CD4-positive, alpha-beta T cell (primary cell): ENCODE measurements around the gene GOLGA6L10. TPM values are rescaled to one million over a fixed set of nuclear protein-coding genes. Genes with fewer than 3 reads are reported as not detected.
"Not testable (repeated sequence)": the region's sequence is repeated elsewhere in the genome, so short reads cannot be mapped to it uniquely, and the experiment has no call there.

Experiments
- ATAC-seq: fragments of 200-7000 bp; cut with Tn5 transposase; one replicate; pipeline ENCODE4 v1.10.0; 2022; ENCODE audit warnings: mild to moderate bottlenecking; ENCODE audit not compliant: poor library complexity
- CTCF ChIA-PET: fragments of 350-600 bp; sonication (Branson Sonifier 250); formaldehyde crosslinking; loops from one replicate; lab custom pipeline; 2021; ENCODE audit warnings: antibody characterized with exemption, inconsistent platforms; lab: Charles Lee
- POLR2A ChIA-PET: fragments of 350-600 bp; sonication (Branson Sonifier 250); formaldehyde crosslinking; loops from one replicate; lab custom pipeline; 2021; ENCODE audit warnings: antibody characterized with exemption, inconsistent platforms; lab: Charles Lee
- DNase-seq, 14 experiments: peaks; one replicate each; pipeline ENCODE4 v3.0.0-alpha.2; 2013 to 2020; ENCODE audit warnings: mixed read lengths in 2 of 14
- H3K27ac ChIP-seq, 2 donors: one replicate each; pipeline versions ENCODE4 v1.5.1 to v1.7.0; 2013; ENCODE audit warnings: low read length in 2 of 2, low read depth in 1 of 2, mild to moderate bottlenecking in 1 of 2
- H3K27me3 ChIP-seq, 2 experiments: 1 replicate in 1 of 2; 2 replicates in 1 of 2; pipeline versions ENCODE4 v1.6.1 to v1.7.0; 2013; ENCODE audit warnings: low read length in 2 of 2, control low read depth in 1 of 2, mild to moderate bottlenecking in 1 of 2, moderate library complexity in 1 of 2; ENCODE audit not compliant: insufficient read depth in 2 of 2, control insufficient read depth in 1 of 2
- H3K36me3 ChIP-seq: one replicate; pipeline ENCODE4 v1.6.1; 2013; ENCODE audit warnings: low read length, control low read depth; ENCODE audit not compliant: insufficient read depth
- H3K4me1 ChIP-seq: one replicate; pipeline ENCODE4 v1.6.1; 2013; ENCODE audit warnings: low read length, control low read depth; ENCODE audit not compliant: insufficient read depth
- H3K4me3 ChIP-seq: one replicate; pipeline ENCODE4 v1.5.1; 2013; ENCODE audit warnings: mild to moderate bottlenecking, low read length, moderate library complexity
- H3K9me3 ChIP-seq, 2 experiments: 1 replicate in 1 of 2; 2 replicates in 1 of 2; pipeline versions ENCODE4 v1.6.1 to v1.7.0; 2013; ENCODE audit warnings: low read length in 2 of 2, mild to moderate bottlenecking in 2 of 2, control low read depth in 1 of 2, moderate library complexity in 1 of 2; ENCODE audit not compliant: control insufficient read depth in 1 of 2, insufficient read depth in 1 of 2
- H3K27ac Mint-ChIP-seq: one replicate; pipeline ENCODE4 v1.8.0; 2020; ENCODE audit warnings: mixed read lengths
- H3K27me3 Mint-ChIP-seq: one replicate; pipeline ENCODE4 v1.8.0; 2021; ENCODE audit warnings: mixed read lengths
- H3K36me3 Mint-ChIP-seq: one replicate; pipeline ENCODE4 v1.8.0; 2021; ENCODE audit warnings: low read depth, mixed read lengths
- H3K4me1 Mint-ChIP-seq: one replicate; pipeline ENCODE4 v1.8.0; 2021; ENCODE audit warnings: low read depth, mixed read lengths
- H3K4me3 Mint-ChIP-seq: one replicate; pipeline ENCODE4 v1.8.0; 2020; ENCODE audit warnings: mild to moderate bottlenecking, mixed read lengths
- H3K9me3 Mint-ChIP-seq: one replicate; pipeline ENCODE4 v1.8.0; 2020; ENCODE audit warnings: mixed read lengths
- intact Hi-C, 2 experiments: fragments of 100-400 bp; cut with DNase I in 1 of 2; cut with micrococcal nuclease in 1 of 2; formaldehyde crosslinking; loops; one replicate each; pipeline versions ENCODE4 v1.15.1 to v1.9.0; 2023 to 2025; cut with DNase I, micrococcal nuclease
- total RNA-seq, 174 experiments: library from RNA in 2 of 174; stranded (reverse) in 2 of 174; gene quantifications; one replicate each; pipeline ENCODE4 v1.2.3 and lab custom pipeline; 2021 to 2026

Gene GOLGA6L10
- total RNA-seq, 2 experiments from 2014 or later: 0.93 to 1.1 TPM

DNA sequence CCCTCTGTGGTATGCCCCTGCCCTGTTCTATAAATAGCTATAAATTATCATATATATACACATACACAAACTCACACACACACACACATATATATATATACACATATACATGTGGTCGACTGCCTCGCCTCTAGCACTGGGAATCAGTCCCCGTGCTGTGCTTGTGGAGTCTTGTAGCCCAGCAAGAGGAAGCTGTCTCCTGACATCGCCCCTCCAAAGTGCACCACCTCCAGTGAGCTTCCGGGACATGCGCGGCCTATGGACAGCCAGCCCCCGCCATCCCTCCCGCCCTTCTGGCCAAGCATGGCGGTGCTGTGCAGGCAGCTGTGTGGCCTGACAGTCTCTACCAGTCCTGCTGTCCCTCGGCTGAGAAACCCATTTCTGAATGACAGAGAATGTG, 11.2 kb downstream of the GOLGA6L10 start:
- H3K36me3 ChIP-seq, CTCF ChIA-PET, H3K27ac ChIP-seq, H3K9me3 ChIP-seq, H3K27me3 ChIP-seq, H3K4me1 Mint-ChIP-seq, DNase-seq, H3K4me3 ChIP-seq, H3K27me3 Mint-ChIP-seq, H3K9me3 Mint-ChIP-seq, POLR2A ChIA-PET, H3K4me3 Mint-ChIP-seq, H3K27ac Mint-ChIP-seq, ATAC-seq, H3K36me3 Mint-ChIP-seq, H3K4me1 ChIP-seq: not testable (repeated sequence)
- intact Hi-C loops: loop anchor here in 1 of 2 experiments (10.0 kb wide), 1 partner anchor 53 kb away; no protein-coding TSS in a partner anchor

GRCh38 chr15:82337051-82337450, 12.2 kb downstream of the GOLGA6L10 start:
- H3K27ac Mint-ChIP-seq, H3K9me3 ChIP-seq, H3K36me3 Mint-ChIP-seq: not testable (repeated sequence)

DNA sequence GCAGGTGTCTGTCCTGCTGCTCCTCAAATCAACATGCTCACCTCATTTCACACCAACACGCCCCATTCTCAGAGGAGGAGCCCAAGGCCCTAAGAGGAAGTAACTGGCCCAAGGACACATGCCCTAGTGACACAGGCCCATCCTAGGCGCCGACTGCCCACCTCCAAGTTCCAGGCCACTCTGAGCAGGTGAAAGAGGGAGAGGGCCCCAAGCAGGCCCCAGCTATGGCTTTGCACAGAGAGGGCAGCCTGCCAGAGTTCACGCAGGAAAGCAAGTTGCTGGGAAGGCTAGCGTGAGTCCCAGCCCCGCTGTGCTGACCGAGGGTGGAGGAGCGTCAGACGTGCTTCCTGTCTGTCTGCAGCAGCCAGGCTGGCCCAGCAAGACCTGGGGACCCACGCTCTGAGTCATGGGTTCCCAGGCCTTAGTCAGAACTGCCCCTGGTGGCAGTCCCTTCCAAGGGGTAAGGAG, 13.1 kb downstream of the GOLGA6L10 start:
- H3K9me3 Mint-ChIP-seq, H3K36me3 Mint-ChIP-seq, H3K27ac Mint-ChIP-seq, ATAC-seq, DNase-seq, POLR2A ChIA-PET, H3K4me3 Mint-ChIP-seq, H3K27me3 ChIP-seq, H3K9me3 ChIP-seq, H3K27me3 Mint-ChIP-seq, CTCF ChIA-PET, H3K36me3 ChIP-seq, H3K27ac ChIP-seq, H3K4me1 Mint-ChIP-seq, H3K4me3 ChIP-seq: not testable (repeated sequence)
- intact Hi-C loops: loop anchor here in 1 of 2 experiments (10.0 kb wide), 1 partner anchor 51 kb away; no protein-coding TSS in a partner anchor
- peaks cover 13% of the 10 kb centered on the region for H3K4me1 ChIP-seq

More at GRCh38 chr15:82337051-82337450, 12.2 kb downstream of the GOLGA6L10 start:
- H3K4me3 ChIP-seq, POLR2A ChIA-PET, H3K27ac ChIP-seq, ATAC-seq, H3K9me3 Mint-ChIP-seq, H3K4me1 ChIP-seq, H3K4me3 Mint-ChIP-seq, H3K27me3 ChIP-seq, DNase-seq, H3K27me3 Mint-ChIP-seq, H3K36me3 ChIP-seq, CTCF ChIA-PET, H3K4me1 Mint-ChIP-seq: not testable (repeated sequence)
- intact Hi-C loops: loop anchor here in 1 of 2 experiments (10.0 kb wide), 1 partner anchor 52 kb away; no protein-coding TSS in a partner anchor

GRCh38 chr15:82335006-82335405, 14.3 kb downstream of the GOLGA6L10 start:
- H3K4me3 ChIP-seq, H3K36me3 Mint-ChIP-seq, H3K27me3 ChIP-seq, H3K36me3 ChIP-seq, ATAC-seq, CTCF ChIA-PET, H3K27me3 Mint-ChIP-seq, H3K9me3 Mint-ChIP-seq, POLR2A ChIA-PET, H3K27ac Mint-ChIP-seq, H3K4me1 Mint-ChIP-seq, H3K9me3 ChIP-seq, H3K4me3 Mint-ChIP-seq, DNase-seq, H3K27ac ChIP-seq: not testable (repeated sequence)
- peaks cover 13% of the 10 kb centered on the region for H3K4me1 ChIP-seq
- intact Hi-C loops: loop anchor here in 1 of 2 experiments (10.0 kb wide), 1 partner anchor 50 kb away; no protein-coding TSS in a partner anchor

GRCh38 chr15:82334554-82334932, 14.7 kb downstream of the GOLGA6L10 start:
- H3K4me3 ChIP-seq, H3K27me3 ChIP-seq, H3K27ac Mint-ChIP-seq, H3K9me3 Mint-ChIP-seq, POLR2A ChIA-PET, H3K27ac ChIP-seq, H3K36me3 ChIP-seq, H3K4me1 Mint-ChIP-seq, CTCF ChIA-PET, H3K36me3 Mint-ChIP-seq, ATAC-seq, DNase-seq, H3K9me3 ChIP-seq, H3K4me3 Mint-ChIP-seq, H3K27me3 Mint-ChIP-seq: not testable (repeated sequence)
- H3K4me1 ChIP-seq: peaks cover 13% of the 10 kb centered on the region
- intact Hi-C loops: loop anchor here in 1 of 2 experiments (10.0 kb wide), 1 partner anchor 50 kb away; no protein-coding TSS in a partner anchor

DNA sequence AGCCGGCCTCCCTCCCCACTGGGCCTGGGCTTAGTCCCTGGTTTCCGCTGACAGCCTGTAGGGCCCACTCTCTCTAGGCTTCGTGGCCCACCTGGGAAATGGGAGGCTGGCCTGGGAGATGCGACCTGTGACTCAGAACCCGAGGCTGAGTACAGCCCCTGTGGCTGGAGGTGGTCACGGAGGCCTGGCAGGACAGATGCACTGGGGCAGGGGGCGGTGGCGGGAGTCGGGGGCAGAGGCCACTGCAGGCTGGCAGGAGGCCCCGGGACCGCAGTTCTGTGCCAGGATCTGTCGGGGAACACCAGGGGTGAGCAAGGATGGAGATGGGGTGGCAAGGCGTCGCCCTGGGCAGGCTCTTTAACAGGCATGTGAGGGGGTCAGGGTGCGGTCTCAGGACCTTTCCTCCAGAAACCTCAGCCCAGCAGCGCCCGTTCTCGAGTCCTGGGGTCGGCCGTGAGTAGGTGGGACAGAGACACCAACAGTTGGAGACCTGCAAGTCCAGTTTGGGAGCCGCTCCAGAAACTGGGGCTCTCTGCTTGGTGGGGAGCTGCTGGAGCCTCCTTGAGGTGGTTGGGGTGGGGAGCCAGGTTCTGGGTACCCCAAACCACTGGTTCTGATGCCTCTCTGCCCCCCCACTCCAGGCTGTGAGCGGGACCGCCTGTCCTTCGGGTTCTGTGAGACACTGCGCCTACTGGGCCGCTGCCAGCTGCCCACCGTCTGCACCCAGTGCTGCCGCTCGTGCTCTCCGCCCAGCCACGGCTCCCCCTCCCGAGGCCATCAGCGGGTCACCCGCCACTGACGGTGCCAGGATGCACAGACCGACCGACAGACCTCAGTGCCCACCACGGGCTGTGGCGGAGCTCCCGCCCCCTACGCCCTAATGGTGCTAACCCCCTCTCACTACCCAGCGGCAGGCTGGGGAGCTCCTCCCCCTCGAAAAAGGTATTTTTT, 15.4 kb downstream of the GOLGA6L10 start:
- H3K36me3 ChIP-seq, H3K27me3 ChIP-seq, POLR2A ChIA-PET, H3K4me1 Mint-ChIP-seq, H3K9me3 Mint-ChIP-seq, ATAC-seq, H3K4me3 Mint-ChIP-seq, H3K9me3 ChIP-seq, DNase-seq, H3K27me3 Mint-ChIP-seq, H3K27ac Mint-ChIP-seq, H3K4me3 ChIP-seq, CTCF ChIA-PET, H3K27ac ChIP-seq, H3K36me3 Mint-ChIP-seq: not testable (repeated sequence)
- intact Hi-C loops: loop anchor here in 1 of 2 experiments (10.0 kb wide), 1 partner anchor 49 kb away; no protein-coding TSS in a partner anchor
- H3K4me1 ChIP-seq: peaks cover 13% of the 10 kb centered on the region
